OCI-LY1 (cell line): Measurements from ENCODE around the gene CFAP97D2.

ENCODE experiments used
- EZH2 ChIP-seq: fragments of 200-600 bp; sonication (generic), shearing (Covaris generic); IDR thresholded peaks from 2 replicates; pipeline ENCODE4 v1.8.0; 2017; ENCODE audit warnings: borderline replicate concordance, mixed run types, mild to moderate bottlenecking, antibody characterized with exemption, low read length, moderate library complexity, mixed read lengths
- TF ChIP-seq, protein P1 (sequence below): fragments of 200-600 bp; sonication (generic), shearing (Covaris generic); IDR thresholded peaks from 2 replicates; pipeline ENCODE4 v1.5.1; 2017; ENCODE audit warnings: mild to moderate bottlenecking, antibody characterized with exemption, low read length, moderate library complexity, mixed read lengths

DNA sequence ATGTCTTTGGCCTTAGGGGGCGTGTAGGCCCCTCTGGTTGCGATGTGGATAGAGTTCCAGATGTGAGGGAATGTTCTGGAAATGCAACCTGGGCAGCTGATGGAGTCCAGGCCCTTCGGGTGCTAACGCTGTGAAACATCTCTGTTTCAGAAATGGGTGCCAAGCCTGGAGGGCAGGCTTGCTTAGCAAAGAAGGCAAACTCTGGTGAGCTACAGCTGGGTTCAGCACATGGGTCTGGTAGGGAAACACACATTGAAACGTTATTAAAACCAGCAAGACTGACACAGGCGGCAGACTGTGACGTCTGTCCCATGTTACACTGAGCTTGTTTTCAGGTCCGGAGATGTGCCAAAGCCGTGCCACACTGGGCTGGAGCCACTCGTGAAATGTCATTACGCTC lies 47.0 kb downstream of the CFAP97D2 start:
- no peak for TF ChIP-seq EZH2
- TF ChIP-seq, protein P1, sequence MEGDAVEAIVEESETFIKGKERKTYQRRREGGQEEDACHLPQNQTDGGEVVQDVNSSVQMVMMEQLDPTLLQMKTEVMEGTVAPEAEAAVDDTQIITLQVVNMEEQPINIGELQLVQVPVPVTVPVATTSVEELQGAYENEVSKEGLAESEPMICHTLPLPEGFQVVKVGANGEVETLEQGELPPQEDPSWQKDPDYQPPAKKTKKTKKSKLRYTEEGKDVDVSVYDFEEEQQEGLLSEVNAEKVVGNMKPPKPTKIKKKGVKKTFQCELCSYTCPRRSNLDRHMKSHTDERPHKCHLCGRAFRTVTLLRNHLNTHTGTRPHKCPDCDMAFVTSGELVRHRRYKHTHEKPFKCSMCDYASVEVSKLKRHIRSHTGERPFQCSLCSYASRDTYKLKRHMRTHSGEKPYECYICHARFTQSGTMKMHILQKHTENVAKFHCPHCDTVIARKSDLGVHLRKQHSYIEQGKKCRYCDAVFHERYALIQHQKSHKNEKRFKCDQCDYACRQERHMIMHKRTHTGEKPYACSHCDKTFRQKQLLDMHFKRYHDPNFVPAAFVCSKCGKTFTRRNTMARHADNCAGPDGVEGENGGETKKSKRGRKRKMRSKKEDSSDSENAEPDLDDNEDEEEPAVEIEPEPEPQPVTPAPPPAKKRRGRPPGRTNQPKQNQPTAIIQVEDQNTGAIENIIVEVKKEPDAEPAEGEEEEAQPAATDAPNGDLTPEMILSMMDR, result no peak
